GM21360 (cell line): ENCODE data around the gene NUDT14.

Experiments
- ATAC-seq: cut with Tn5 transposase; IDR thresholded peaks from one replicate; pipeline ENCODE4 v1.9.1; 2021; ENCODE audit warnings: mild to moderate bottlenecking, moderate library complexity; ENCODE audit not compliant: unreplicated experiment

NUDT14 gene

DNA sequence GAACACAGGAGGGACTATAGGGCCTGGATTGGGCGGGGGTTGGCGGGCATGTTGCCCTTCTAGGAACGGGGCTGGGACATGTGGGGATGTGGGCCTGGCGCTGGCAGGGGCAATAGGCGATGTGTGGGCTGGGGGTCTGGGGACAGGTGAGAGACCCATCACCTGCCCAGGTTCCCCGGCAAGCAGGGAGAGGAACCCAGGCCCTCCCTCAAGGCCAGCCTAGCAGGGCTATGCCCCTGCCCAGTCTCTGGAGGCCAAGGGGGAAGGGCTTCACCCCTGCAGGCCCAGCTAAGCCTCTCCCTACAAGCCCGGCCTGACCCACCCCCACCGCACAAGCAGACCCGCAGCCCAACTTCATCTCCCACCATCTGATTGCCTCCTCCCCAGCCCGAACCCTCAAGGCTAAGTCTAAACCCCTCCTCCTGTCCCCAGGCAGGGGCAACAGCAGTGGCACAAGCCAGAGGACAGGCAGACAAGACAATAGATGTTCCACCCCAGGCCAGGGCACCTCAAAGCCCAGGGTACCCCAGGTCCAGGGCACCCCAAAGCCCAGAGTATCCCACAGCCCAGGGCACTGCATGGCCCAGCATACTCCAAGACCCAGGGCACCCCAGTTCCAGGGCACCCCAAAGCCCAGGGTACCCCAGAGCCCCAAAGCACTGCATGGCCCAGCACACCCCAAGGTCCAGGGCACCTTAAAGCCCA lies 19.0 kb downstream of the NUDT14 start:
- ATAC-seq = no peak

- no peak for ATAC-seq
These were observed 19.8 kb downstream of the NUDT14 start for GRCh38 chr14:105161309-105161708.

DNA sequence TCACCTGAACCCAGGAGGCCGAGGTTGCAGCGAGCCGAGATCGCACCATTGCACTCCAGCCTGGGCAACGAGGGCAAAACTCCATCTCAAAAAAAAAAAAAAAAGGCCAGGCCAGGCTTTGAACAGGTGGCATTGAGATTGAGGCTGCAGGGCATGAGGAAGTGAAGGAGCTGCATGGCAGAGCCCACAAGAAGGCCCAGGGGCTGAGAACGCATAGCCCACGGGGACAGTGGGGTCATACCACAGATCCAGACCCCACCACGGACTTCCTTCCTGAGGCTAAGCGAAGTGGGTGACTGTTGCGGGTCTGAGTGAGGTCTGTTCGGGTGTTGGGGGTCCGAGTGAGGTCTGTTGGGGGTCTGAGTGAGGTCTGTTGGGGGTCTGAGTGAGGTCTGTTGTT lies 20.3 kb downstream of the NUDT14 start:
- ATAC-seq = no peak

- ATAC-seq = no peak
These were observed 21.8 kb downstream of the NUDT14 start for GRCh38 chr14:105159344-105159743.

DNA sequence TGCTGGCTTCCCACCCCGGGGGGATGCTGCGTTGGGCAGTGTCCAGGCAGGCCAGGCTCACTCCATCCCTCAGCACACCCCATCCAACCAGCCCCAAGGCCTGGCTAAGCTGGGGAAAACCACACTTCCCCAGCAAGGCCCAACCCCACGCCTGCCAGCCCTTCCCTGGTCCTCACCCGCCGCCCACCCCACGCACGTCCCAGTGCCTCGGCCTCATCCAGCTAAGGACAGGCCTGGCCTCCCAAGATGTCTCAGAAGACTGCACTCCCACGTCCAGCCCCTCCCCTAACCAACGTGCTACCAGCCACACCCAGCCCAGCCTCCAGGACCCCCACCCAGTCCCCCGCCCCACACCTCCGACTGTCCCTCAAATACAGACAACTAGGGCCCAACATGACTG lies 22.3 kb downstream of the NUDT14 start:
- no peak for ATAC-seq

GRCh38 chr14:105157872-105158271 lies 23.2 kb downstream of the NUDT14 start:
- no peak for ATAC-seq

DNA sequence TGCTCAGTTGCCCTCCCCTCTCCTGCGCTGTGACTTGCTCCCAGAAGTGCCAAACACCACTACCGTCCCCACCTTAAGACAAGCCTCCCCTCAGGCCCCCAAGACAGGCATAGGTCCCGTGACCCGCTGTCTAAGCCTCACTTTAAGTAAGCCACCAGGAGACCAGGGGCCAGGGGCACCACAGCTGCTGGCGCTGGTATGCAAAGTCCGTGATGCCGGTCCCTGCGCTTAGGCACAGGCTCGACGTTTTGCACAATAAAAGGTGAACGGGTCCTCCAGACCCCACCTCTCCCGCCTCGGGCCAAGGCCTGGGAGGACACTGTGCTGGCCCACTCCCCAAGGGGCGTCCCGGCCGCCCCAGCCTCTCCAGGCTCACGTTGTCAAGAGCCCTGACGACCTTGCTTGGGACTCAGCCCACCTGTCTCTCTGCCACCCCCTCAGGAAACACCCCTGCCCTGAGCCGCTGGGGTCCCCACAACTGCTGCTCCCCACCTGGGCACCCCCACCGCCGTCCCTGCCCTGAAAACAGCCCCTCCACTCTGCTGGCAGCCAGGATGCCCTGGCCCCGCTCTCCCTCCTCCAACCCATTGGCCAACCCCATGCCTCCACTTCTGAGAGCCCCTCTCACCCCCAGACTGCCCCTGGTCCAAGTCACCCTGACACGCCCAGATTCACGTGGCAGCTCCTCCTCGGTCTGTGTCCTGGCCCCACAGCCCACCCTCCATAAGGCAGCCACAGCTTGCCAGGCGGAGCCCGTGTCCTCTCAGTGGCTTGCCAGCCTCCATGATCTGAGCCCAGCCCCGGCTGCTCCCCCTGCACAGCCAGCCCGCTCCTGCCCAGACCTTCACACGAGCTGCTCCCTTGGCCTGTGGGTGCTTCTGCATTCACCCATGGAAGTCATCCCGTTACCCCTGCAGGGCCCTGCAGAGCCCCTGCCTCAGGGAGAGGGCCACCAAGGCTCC lies 24.4 kb downstream of the NUDT14 start:
- ATAC-seq = no peak

GRCh38 chr14:105155681-105156413 lies 25.3 kb downstream of the NUDT14 start:
- ATAC-seq = no peak

DNA sequence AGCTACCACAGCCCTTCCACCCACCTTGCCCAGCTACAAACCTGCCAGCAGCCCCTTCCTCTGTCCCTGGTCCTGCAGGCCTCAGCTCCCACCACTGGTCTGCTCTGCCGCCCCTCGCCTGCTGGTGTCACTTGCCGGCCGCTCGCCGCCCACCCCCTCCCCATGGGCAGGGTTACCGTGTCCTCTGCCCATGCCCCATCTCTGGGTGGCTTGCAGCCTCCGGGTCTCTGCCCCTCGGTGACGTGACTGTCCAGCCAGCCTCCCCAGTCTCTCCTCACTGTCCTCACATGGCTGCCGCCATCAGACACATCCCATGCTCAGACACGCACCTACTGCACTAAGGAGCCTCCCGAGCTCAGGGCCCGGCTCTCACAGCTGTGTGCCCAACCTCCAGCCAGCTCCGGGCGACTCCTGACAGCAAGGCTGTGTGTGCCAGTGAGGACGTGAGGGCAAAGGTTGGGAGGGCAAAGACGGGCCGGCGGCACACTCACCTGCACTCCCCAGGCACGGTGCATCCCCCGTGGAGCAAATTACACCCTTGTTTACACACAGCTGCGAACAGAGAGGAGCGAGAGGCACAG lies 26.0 kb downstream of the NUDT14 start:
- ATAC-seq = no peak

- no peak for ATAC-seq
These were observed 26.6 kb downstream of the NUDT14 start for GRCh38 chr14:105154476-105154871.

- ATAC-seq = no peak
These were observed 27.2 kb downstream of the NUDT14 start for GRCh38 chr14:105153739-105154475.

DNA sequence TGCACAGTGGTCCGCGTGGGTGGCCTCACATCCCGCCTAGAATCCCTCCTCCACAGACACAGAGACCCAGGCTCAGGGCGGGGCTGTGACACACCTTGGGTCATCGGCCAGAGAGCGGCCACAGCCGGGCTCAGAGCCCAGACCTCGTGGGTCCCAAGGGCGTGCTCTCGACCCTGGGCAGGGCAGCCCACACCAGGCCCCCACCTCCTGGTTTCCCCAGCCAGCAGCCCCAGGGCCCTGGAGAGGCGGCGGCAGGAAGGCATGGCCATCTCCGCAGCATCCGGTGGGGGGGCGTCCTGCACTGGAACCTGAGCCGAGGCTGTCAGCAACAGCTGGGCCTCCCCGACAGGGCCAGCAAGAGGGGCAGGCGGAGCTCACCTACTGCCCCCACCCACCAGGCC lies 27.8 kb downstream of the NUDT14 start:
- no peak for ATAC-seq

DNA sequence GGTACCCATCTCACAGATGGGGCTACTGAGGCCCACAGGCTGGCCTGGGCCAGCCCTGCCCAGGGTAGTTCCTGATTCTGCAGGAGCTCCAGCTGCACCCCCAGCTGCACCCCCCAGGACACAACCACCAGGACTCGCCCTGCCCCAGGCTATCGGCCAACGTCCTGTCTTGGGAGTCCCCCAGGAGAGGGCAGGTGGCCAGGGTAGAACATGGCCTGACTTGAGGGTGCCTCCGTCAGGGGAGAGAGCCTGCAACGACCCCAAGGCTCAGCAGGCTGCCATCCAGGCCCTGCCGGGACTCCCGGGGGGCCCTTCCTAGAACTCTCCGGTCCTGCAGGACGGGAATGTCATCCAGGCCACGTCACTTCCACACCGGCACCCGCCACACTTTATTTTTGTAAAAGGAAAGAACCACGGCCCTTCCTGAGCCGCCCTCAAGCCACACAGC lies 28.3 kb downstream of the NUDT14 start:
- ATAC-seq = no peak

GRCh38 chr14:105151838-105152793 lies 29.0 kb downstream of the NUDT14 start:
- ATAC-seq = no peak

DNA sequence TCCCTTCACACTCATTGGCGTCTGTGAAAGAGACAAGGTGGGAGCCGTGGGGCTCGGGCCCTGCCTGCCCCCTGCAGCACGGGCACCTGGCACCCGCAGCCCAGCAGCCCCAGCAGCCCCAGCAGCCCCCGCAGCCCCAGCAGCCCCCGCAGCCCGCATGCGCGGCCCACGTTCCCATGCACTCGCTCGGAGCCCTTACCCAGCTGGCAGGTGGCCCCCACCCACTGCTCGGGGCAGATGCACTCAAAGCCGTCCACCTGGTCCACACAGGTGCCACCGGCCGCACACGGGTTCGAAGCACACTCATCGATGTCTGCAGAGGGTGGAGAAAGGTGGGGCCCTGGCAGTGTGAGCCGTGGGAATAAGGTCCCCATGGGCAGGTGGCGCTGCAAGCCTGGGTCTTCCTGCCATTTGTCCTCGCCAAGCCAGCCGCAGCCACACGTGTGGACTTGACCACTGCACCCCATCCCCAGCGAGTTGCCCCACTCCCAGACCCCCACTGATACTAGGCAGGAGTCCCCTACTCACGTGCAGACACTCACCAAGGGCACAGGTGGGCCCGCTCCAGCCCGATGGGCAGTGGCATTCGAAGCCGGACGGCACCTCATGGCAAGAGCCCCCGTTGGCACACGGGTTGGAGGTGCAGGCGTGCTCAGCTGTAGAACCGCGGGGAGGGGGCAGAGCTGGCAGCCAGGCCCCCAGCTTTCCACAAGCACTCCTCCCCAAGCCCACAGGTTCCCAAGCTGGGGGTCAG lies 29.9 kb downstream of the NUDT14 start:
- no peak for ATAC-seq

DNA sequence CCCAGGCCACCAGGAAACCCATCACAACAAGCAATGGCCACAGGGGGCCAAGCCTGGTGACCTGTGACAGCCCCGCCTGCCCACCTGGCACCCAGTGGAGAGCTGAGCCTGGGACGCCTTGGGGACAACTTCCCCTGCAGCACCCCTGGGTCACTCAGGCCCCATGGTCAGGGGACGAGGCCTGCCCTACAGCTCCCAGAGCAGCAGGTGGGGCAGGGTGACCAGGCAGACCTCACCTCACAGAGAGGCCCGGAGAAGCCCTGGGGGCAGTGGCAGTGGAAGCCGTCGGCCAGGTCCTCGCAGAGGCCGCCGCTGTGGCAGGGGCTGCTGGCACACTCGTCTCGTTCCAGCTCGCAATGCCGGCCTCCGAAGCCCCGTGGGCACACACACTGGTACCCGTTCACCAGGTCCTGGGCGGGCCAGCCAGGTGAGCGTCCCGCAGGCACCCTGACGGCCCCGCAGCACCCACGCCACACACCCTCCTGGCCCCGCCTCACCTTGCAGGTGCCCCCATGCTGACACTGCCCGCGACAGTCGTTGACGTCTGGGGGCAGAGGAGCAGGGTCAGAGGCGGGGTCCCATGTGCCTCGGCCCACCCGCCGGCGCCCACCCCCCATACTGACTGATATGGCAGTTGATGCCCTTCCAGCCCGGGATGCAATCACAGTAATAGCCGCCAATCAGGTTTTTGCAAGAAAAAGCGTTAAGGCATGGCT lies 30.6 kb downstream of the NUDT14 start:
- no peak for ATAC-seq

DNA sequence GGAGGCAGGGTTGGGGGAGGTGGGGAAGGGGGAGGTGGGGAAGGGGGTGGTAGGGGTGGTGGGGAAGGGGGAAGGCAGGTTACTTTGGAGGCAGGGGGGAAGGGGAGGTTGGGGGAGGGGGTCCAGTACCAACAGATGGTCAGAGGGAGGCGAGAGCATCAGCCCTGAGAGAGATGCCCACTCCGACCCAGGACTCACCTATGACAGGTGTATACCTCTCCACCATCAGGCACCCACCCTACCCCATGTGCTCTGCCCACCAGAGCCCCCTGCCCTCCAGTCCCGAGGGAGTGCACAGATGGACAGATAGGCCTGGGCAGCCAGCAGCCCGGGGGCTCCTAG lies 31.1 kb downstream of the NUDT14 start:
- no peak for ATAC-seq
